Tibial nerve (tissue), 4 donors: ENCODE data around the gene KCNG4. TPM values are rescaled to one million over a fixed set of nuclear protein-coding genes. Genes with fewer than 3 reads are reported as not detected.
A peak's percentile ranks its signal among the peaks of the same experiment; 100 is the strongest.

Experiments used
- DNase-seq, 2 donors: peaks; one replicate each; pipeline ENCODE4 v3.0.0-alpha.2; 2019; ENCODE audit warnings: low spot score in 2 of 2
- H3K27ac ChIP-seq, 4 donors: fragments of 200-600 bp; sonication (generic) in 3 of 4; one replicate each; pipeline ENCODE4 v1.5.1; 2017 to 2019; ENCODE audit warnings: mild to moderate bottlenecking in 1 of 4
- H3K27me3 ChIP-seq, 2 donors: fragments of 200-600 bp; sonication (generic) in 1 of 2; one replicate each; pipeline versions ENCODE4 v1.5.1 to v1.6.0; 2017 to 2019
- H3K36me3 ChIP-seq, 3 donors: fragments of 200-600 bp; sonication (generic); one replicate each; pipeline ENCODE4 v1.5.1; 2018 to 2019
- H3K4me1 ChIP-seq, 4 donors: fragments of 200-600 bp; sonication (generic) in 3 of 4; one replicate each; pipeline ENCODE4 v1.5.1; 2017 to 2019
- H3K4me3 ChIP-seq, 4 donors: fragments of 200-600 bp; sonication (generic) in 3 of 4; one replicate each; pipeline ENCODE4 v1.5.1; 2017 to 2019; ENCODE audit warnings: mild to moderate bottlenecking in 1 of 4, moderate library complexity in 1 of 4
- H3K9me3 ChIP-seq, 4 donors: fragments of 200-600 bp; sonication (generic) in 3 of 4; one replicate each; pipeline ENCODE4 v1.5.1; 2017 to 2019
- CTCF ChIP-seq, 5 experiments: fragments of 200-600 bp in 3 of 5; fragments of 450-650 bp in 2 of 5; sonication (generic) in 3 of 5; IDR thresholded peaks; one replicate each; pipeline ENCODE4 v1.5.1; 2016 to 2019; ENCODE audit warnings: antibody characterized with exemption in 5 of 5, mild to moderate bottlenecking in 3 of 5, moderate library complexity in 2 of 5
- EP300 ChIP-seq, 2 donors: sonication (generic); formaldehyde crosslinking; IDR thresholded peaks; one replicate each; pipeline ENCODE4 v1.6.1; 2017; ENCODE audit warnings: antibody characterized with exemption in 2 of 2, mild to moderate bottlenecking in 1 of 2
- POLR2A ChIP-seq, 2 donors: fragments of 450-650 bp; IDR thresholded peaks; one replicate each; pipeline ENCODE4 v1.6.1; 2017; ENCODE audit warnings: antibody characterized with exemption in 2 of 2, mild to moderate bottlenecking in 2 of 2, moderate library complexity in 2 of 2
- WGBS, 2 donors: methylation state at CpG; one replicate each; pipeline ENCODE4 v1.1.5; 2018; 5-methylcytosine and 5-hydroxymethylcytosine counted together
- total RNA-seq, 4 donors: library from RNA; depleted of rRNA; stranded (reverse); fragments of >200 nt; gene quantifications; one replicate each; pipeline ENCODE4 v1.1.0, GENCODE V29; 2016

Gene KCNG4
- total RNA-seq, 4 donors from 2014 or later, result 0.30 TPM; not detected in 3

- peak within 1 kb of the TSS; percentile 82 to 98 (median 93) for H3K4me3 ChIP-seq
- peak; percentile 92 for DNase-seq
- WGBS, 2 donors, result 2 to 6% methylated on average over 18 to 55 of the region's 55 CpGs
These were observed 53.0 kb downstream of the KCNG4 start, which contains the start of gene TAF1C for GRCh38 chr16:84186685-84187437. TSS of gene TAF1C (minus strand) at chr16:84187057. CDS start at chr16:84184988, 2,069 bp downstream.

GRCh38 chr16:84184775-84185174 is 55.0 kb downstream of the KCNG4 start:
- no peaks in the 10 kb centered on the region for H3K9me3 ChIP-seq
- no peak overlapping the region for H3K4me3 ChIP-seq
- peaks cover 0 to 54% (median 10%) of the 10 kb centered on the region in 3 donors for H3K36me3 ChIP-seq
- TF ChIP-seq CTCF (IDR thresholded peaks at IDR 0.05), result no peak
- TF ChIP-seq EP300 (IDR thresholded peaks at IDR 0.05), result peak in 1 of 2 donors; percentile 5
- H3K4me1 ChIP-seq, result peaks cover 0 to 31% (median 6%) of the 10 kb centered on the region in 4 donors
- peak overlapping the region in 1 of 4 donors; percentile 47 for H3K27ac ChIP-seq
- H3K27me3 ChIP-seq, result no peaks in the 10 kb centered on the region
- WGBS, 2 donors, result 84 to 85% methylated on average over 10 of the region's 10 CpGs
- DNase-seq, result no peak

More at GRCh38 chr16:84186685-84187437, 53.0 kb downstream of the KCNG4 start, which contains the start of gene TAF1C:
- peak; percentile 96 to 99 (median 98) for TF ChIP-seq CTCF (IDR thresholded peaks at IDR 0.05)
- TF ChIP-seq POLR2A (IDR thresholded peaks at IDR 0.05), result no peak
- TF ChIP-seq EP300 (IDR thresholded peaks at IDR 0.05), result peak; percentile 72 to 78
- no peaks in the 10 kb centered on the region for H3K9me3 ChIP-seq
- peaks cover 0 to 31% (median 6%) of the 10 kb centered on the region in 4 donors for H3K4me1 ChIP-seq
- H3K27me3 ChIP-seq, result no peaks in the 10 kb centered on the region
- peaks cover 0 to 33% (median 0%) of the 10 kb centered on the region in 3 donors for H3K36me3 ChIP-seq
- H3K27ac ChIP-seq, result peak within 1 kb of the TSS; percentile 49 to 91 (median 80)

GRCh38 chr16:84183911-84184591 is 55.8 kb downstream of the KCNG4 start:
- Histone ChIP-seq H3K4me1 (peaks cover 0 to 31% (median 6%) of the 10 kb centered on the region in 4 donors), H3K27me3 (no peaks in the 10 kb centered on the region), H3K9me3 (no peaks in the 10 kb centered on the region), H3K4me3 (no peak overlapping the region), H3K36me3 (peaks cover 0 to 62% (median 14%) of the 10 kb centered on the region in 3 donors), H3K27ac (peak overlapping the region in 1 of 4 donors; percentile 47)
- TF ChIP-seq CTCF (IDR thresholded peaks at IDR 0.05), result peak in 1 of 5 experiments; percentile 9
- TF ChIP-seq POLR2A (IDR thresholded peaks at IDR 0.05), result no peak
- no peak for TF ChIP-seq EP300 (IDR thresholded peaks at IDR 0.05)
- no peak for DNase-seq
- WGBS, 2 donors, result 77 to 88% methylated on average over 11 of the region's 11 CpGs

GRCh38 chr16:84183572-84183875 is 56.3 kb downstream of the KCNG4 start:
- Histone ChIP-seq H3K27ac (peak overlapping the region in 1 of 4 donors; percentile 47), H3K27me3 (no peaks in the 10 kb centered on the region), H3K9me3 (no peaks in the 10 kb centered on the region), H3K36me3 (peaks cover 0 to 67% (median 14%) of the 10 kb centered on the region in 3 donors), H3K4me3 (no peak overlapping the region), H3K4me1 (peaks cover 0 to 33% (median 6%) of the 10 kb centered on the region in 4 donors)
- no peak for DNase-seq
- WGBS, 2 donors, result 88 to 96% methylated on average over 5 of the region's 5 CpGs
- TF ChIP-seq POLR2A (IDR thresholded peaks at IDR 0.05) (no peak), CTCF (IDR thresholded peaks at IDR 0.05) (no peak), EP300 (IDR thresholded peaks at IDR 0.05) (no peak)
